DND-41 (cell line): ENCODE measurements around the gene CTDP1.

Source experiments
- CTCF ChIP-seq: IDR thresholded peaks from 2 replicates; pipeline ENCODE4 v1.5.1; 2012; ENCODE audit warnings: borderline replicate concordance, low read length, moderate library complexity, mild to moderate bottlenecking; ENCODE audit not compliant: poor library complexity, severe bottlenecking; ENCODE audit errors: extremely low read depth
- EZH2 ChIP-seq: IDR thresholded peaks from 3 replicates; pipeline ENCODE4 v1.6.1; 2012; ENCODE audit warnings: borderline replicate concordance, low read depth, mild to moderate bottlenecking, moderate library complexity, low read length, inconsistent platforms; ENCODE audit not compliant: severe bottlenecking

DNA sequence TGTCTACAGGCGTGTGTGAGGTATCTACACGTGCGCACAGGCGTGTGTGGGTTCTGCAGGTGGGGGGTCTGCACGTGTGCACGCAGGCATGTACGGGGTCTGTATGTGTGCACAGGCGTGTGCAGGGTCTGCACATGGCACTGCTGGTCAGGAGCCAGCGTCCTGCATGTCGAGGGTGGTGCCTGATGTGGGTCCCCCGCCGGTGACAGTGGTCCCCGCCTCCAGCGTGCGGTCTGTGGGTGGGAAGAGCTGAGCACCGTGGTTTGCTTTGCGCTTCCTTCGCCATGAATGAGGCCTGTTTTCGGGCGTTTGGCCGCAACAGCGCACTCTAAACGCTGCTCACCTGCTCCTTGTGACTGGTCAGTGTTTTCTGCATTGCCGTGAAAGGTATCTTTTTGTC lies 57.2 kb downstream of the CTDP1 start:
- TF ChIP-seq CTCF (no peak), EZH2 (no peak)
